ENCODE measurements around the gene SERPINE1. TPM values are rescaled to one million over a fixed set of nuclear protein-coding genes. Genes with fewer than 3 reads are reported as not detected.

SERPINE1 gene
- total and polyA plus RNA-seq, 2 of the 13 experiments (the other 11 are each of a cell fraction or from before 2014, with no cell fraction given) = 21.2 to 1,576 TPM

DNA sequence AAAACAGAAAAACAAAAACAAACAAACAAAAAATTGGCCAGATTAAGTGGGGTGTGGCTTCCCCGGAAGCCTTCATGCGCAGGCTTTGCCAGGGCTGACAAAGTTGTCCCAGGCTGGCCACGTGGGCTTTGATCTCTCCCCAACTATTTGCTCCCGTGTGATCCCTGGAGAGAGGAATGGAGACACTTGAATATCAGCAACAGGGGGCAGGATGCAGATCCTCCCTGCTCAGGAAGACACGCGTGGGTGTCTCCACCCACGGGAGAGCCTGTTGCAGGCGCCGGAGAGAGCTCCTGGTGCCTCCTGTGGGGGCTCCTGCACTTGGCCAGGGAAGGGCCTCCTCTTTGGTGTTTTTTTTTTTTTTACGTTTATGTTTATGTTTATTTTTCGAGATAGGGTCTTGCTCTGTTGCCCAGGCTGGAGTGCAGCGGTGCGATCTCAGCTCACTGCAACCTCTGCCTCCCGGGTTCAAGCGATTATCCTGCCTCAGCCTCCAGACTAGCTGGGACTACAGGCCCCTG is 22.7 kb upstream of the SERPINE1 start (continued):
- TF ChIP-seq, protein P1, sequence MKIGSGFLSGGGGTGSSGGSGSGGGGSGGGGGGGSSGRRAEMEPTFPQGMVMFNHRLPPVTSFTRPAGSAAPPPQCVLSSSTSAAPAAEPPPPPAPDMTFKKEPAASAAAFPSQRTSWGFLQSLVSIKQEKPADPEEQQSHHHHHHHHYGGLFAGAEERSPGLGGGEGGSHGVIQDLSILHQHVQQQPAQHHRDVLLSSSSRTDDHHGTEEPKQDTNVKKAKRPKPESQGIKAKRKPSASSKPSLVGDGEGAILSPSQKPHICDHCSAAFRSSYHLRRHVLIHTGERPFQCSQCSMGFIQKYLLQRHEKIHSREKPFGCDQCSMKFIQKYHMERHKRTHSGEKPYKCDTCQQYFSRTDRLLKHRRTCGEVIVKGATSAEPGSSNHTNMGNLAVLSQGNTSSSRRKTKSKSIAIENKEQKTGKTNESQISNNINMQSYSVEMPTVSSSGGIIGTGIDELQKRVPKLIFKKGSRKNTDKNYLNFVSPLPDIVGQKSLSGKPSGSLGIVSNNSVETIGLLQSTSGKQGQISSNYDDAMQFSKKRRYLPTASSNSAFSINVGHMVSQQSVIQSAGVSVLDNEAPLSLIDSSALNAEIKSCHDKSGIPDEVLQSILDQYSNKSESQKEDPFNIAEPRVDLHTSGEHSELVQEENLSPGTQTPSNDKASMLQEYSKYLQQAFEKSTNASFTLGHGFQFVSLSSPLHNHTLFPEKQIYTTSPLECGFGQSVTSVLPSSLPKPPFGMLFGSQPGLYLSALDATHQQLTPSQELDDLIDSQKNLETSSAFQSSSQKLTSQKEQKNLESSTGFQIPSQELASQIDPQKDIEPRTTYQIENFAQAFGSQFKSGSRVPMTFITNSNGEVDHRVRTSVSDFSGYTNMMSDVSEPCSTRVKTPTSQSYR (CRISPR knock-in tag; IDR thresholded peaks at IDR 0.05; ENCODE audit: borderline replicate concordance) = peak; percentile 9; the same call in 1 of the 2 replicates
- TF ChIP-seq, protein P2, sequence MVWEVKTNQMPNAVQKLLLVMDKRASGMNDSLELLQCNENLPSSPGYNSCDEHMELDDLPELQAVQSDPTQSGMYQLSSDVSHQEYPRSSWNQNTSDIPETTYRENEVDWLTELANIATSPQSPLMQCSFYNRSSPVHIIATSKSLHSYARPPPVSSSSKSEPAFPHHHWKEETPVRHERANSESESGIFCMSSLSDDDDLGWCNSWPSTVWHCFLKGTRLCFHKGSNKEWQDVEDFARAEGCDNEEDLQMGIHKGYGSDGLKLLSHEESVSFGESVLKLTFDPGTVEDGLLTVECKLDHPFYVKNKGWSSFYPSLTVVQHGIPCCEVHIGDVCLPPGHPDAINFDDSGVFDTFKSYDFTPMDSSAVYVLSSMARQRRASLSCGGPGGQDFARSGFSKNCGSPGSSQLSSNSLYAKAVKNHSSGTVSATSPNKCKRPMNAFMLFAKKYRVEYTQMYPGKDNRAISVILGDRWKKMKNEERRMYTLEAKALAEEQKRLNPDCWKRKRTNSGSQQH (CRISPR knock-in tag; IDR thresholded peaks at IDR 0.05; ENCODE audit: low read depth) = no peak
- no peak for TF ChIP-seq GZF1 (CRISPR knock-in tag; IDR thresholded peaks at IDR 0.05)
- no peak for TF ChIP-seq ZNF143 (CRISPR knock-in tag; IDR thresholded peaks at IDR 0.05)
- TF ChIP-seq, protein P3, sequence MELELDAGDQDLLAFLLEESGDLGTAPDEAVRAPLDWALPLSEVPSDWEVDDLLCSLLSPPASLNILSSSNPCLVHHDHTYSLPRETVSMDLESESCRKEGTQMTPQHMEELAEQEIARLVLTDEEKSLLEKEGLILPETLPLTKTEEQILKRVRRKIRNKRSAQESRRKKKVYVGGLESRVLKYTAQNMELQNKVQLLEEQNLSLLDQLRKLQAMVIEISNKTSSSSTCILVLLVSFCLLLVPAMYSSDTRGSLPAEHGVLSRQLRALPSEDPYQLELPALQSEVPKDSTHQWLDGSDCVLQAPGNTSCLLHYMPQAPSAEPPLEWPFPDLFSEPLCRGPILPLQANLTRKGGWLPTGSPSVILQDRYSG (CRISPR knock-in tag; IDR thresholded peaks at IDR 0.05) = no peak
- no peak for TF ChIP-seq ZFP41 (CRISPR knock-in tag; IDR thresholded peaks at IDR 0.05; ENCODE audit: borderline replicate concordance)
- TF ChIP-seq ZNF816 (CRISPR knock-in tag; IDR thresholded peaks at IDR 0.05; ENCODE audit: borderline replicate concordance) = no peak
- no peak for TF ChIP-seq ZNF644 (CRISPR knock-in tag; IDR thresholded peaks at IDR 0.05; ENCODE audit: low read depth)
- no peak for TF ChIP-seq ZNF446 (CRISPR knock-in tag; IDR thresholded peaks at IDR 0.05)
- no peak for TF ChIP-seq CBX2 (IDR thresholded peaks at IDR 0.05; ENCODE audit: low read depth, low read length)
- TF ChIP-seq CBX2 (CRISPR knock-in tag; IDR thresholded peaks at IDR 0.05; ENCODE audit: low read depth) = no peak
- no peak for TF ChIP-seq NCOA5 (CRISPR knock-in tag; IDR thresholded peaks at IDR 0.05)
- no peak for TF ChIP-seq ZNF83 (CRISPR knock-in tag; IDR thresholded peaks at IDR 0.05; ENCODE audit: borderline replicate concordance)
- no peak for TF ChIP-seq ZNF230 (CRISPR knock-in tag; IDR thresholded peaks at IDR 0.05)
- no peak for TF ChIP-seq ZFYVE20 (CRISPR knock-in tag; IDR thresholded peaks at IDR 0.05; ENCODE audit: borderline replicate concordance, low read depth)
- TF ChIP-seq ZSCAN25 (CRISPR knock-in tag; IDR thresholded peaks at IDR 0.05) = no peak
- TF ChIP-seq, protein P4, sequence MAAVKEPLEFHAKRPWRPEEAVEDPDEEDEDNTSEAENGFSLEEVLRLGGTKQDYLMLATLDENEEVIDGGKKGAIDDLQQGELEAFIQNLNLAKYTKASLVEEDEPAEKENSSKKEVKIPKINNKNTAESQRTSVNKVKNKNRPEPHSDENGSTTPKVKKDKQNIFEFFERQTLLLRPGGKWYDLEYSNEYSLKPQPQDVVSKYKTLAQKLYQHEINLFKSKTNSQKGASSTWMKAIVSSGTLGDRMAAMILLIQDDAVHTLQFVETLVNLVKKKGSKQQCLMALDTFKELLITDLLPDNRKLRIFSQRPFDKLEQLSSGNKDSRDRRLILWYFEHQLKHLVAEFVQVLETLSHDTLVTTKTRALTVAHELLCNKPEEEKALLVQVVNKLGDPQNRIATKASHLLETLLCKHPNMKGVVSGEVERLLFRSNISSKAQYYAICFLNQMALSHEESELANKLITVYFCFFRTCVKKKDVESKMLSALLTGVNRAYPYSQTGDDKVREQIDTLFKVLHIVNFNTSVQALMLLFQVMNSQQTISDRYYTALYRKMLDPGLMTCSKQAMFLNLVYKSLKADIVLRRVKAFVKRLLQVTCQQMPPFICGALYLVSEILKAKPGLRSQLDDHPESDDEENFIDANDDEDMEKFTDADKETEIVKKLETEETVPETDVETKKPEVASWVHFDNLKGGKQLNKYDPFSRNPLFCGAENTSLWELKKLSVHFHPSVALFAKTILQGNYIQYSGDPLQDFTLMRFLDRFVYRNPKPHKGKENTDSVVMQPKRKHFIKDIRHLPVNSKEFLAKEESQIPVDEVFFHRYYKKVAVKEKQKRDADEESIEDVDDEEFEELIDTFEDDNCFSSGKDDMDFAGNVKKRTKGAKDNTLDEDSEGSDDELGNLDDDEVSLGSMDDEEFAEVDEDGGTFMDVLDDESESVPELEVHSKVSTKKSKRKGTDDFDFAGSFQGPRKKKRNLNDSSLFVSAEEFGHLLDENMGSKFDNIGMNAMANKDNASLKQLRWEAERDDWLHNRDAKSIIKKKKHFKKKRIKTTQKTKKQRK (IDR thresholded peaks at IDR 0.05; ENCODE audit: low read length) = no peak
- no peak for TF ChIP-seq POLR2G (IDR thresholded peaks at IDR 0.05; ENCODE audit: low read depth, low read length)
- no peak for TF ChIP-seq PHF20 (CRISPR knock-in tag; IDR thresholded peaks at IDR 0.05)

Data from HepG2 (cell line).